ENCODE results near the gene FAM50A. TPM values are rescaled to one million over a fixed set of nuclear protein-coding genes. Genes with fewer than 3 reads are reported as not detected.
"Not testable (repeated sequence)": the region's sequence is repeated elsewhere in the genome, so short reads cannot be mapped to it uniquely, and the experiment has no call there.

FAM50A gene
- total and polyA plus RNA-seq, 2 donors = 29.8 to 112 TPM

DNA sequence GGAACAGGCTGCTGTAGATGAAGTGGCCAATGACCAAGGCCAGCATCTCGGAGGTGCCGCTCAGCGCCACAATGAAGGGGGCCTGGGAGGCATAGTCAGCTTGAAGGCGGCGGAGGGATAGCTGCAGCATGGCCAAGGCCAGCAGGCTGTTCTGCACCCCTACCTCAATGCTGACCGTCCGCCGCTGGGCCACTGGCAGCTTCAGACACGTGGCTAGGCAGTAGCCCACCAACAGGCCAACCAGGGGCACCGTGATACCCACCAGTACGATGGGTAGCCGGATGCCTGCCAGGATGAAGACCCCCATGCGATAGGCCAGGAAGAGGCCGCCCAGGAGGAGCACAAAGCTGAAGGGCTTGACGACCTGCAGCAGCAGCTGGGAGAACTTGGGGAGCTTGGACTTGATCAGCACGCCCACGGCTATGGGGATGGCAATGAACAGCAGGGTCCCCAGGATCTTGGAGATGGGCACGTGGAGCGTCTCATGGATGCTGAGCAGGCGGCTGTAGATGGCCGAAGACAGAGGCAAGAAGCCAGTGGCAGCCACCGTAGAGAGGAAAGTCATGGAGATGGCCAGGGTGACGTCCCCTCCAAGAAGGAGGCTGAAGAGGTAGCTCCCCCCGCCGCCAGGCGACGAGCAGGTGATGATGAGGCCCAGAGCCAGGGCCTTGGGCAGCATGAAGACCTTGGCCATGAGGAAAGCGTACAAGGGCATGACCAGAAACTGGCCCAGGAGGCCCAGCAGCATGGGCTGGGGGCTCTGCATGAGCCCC lies 43.8 kb downstream of the FAM50A start:
- Histone ChIP-seq H3K27me3 (ENCODE audit: control insufficient read depth in 2 of 2, insufficient read depth in 1 of 2, low read length in 1 of 2) (no peaks in the 10 kb centered on the region), H3K4me3 (ENCODE audit: low read length in 2 of 2) (no peak overlapping the region), H3K36me3 (ENCODE audit: control insufficient read depth in 2 of 2, insufficient read depth in 2 of 2, low read length in 1 of 2) (peaks cover 18 to 22% of the 10 kb centered on the region in 2 donors), H3K9me3 (ENCODE audit: control insufficient read depth in 2 of 2, insufficient read depth in 1 of 2, low read length in 1 of 2) (peaks cover 0 to 18% of the 10 kb centered on the region in 2 donors), H3K27ac (ENCODE audit: low read depth in 1 of 2, low read length in 1 of 2) (no peak overlapping the region), H3K4me1 (ENCODE audit: control insufficient read depth in 2 of 2, insufficient read depth in 2 of 2, low read length in 2 of 2) (peaks cover 8 to 28% of the 10 kb centered on the region in 2 donors)
- no peak for DNase-seq (ENCODE audit: low read depth in 6 of 9, low spot score in 9 of 9)
- over 99% methylated on average over 28 of the region's 28 CpGs for WGBS

DNA sequence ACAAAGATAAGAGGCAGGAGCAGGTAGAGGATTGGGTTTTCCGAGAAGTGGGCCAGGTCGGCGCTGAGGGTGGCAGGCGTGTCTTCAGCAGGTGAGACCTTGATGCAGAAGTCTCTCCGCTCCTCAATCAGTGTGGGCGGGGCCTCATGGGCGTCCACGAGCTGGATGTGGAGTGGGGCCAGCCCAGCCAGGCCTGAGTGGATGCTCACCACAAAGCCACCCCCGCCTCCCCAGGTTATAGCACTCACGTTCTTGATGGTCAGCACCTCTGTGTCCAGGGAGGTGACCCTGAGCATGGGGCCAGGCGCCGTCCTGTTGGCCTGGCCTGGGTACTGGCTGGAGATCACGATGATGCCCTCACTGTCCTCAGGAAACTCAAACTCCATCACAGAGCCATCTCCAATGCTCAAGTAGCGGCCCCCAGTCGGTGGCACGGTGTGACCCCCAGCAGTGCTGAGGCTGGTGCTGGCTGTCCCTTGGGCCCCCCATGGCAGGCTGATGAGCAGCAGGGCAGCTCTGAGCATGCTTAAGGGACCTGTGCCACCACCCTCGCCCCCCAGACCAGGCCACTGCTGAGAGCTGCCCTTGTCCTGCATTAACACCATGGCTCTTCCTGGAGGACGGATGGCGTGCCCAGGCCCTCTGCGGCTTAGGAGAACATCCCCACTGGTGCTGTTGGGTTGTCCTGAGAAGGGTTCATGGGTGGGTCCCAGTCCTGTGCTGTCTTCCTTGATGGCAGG lies 44.6 kb downstream of the FAM50A start:
- Histone ChIP-seq H3K27ac (ENCODE audit: low read depth in 1 of 2, low read length in 1 of 2) (no peak overlapping the region), H3K27me3 (ENCODE audit: control insufficient read depth in 2 of 2, insufficient read depth in 1 of 2, low read length in 1 of 2) (no peaks in the 10 kb centered on the region), H3K9me3 (ENCODE audit: control insufficient read depth in 2 of 2, insufficient read depth in 1 of 2, low read length in 1 of 2) (peaks cover 0 to 18% of the 10 kb centered on the region in 2 donors), H3K4me1 (ENCODE audit: control insufficient read depth in 2 of 2, insufficient read depth in 2 of 2, low read length in 2 of 2) (peaks cover 8 to 28% of the 10 kb centered on the region in 2 donors), H3K36me3 (ENCODE audit: control insufficient read depth in 2 of 2, insufficient read depth in 2 of 2, low read length in 1 of 2) (peaks cover 18 to 22% of the 10 kb centered on the region in 2 donors), H3K4me3 (ENCODE audit: low read length in 2 of 2) (no peak overlapping the region)
- no peak for DNase-seq (ENCODE audit: low read depth in 6 of 9, low spot score in 9 of 9)
- WGBS = 97% methylated on average over 20 of the region's 20 CpGs

- peaks cover 8 to 28% of the 10 kb centered on the region in 2 donors for H3K4me1 ChIP-seq (ENCODE audit: control insufficient read depth in 2 of 2, insufficient read depth in 2 of 2, low read length in 2 of 2)
- peak overlapping the region in 1 of 2 donors; percentile 18 for H3K27ac ChIP-seq (ENCODE audit: low read depth in 1 of 2, low read length in 1 of 2)
Observed at GRCh38 chrX:154489182-154489581, 45.2 kb downstream of the FAM50A start.

DNA sequence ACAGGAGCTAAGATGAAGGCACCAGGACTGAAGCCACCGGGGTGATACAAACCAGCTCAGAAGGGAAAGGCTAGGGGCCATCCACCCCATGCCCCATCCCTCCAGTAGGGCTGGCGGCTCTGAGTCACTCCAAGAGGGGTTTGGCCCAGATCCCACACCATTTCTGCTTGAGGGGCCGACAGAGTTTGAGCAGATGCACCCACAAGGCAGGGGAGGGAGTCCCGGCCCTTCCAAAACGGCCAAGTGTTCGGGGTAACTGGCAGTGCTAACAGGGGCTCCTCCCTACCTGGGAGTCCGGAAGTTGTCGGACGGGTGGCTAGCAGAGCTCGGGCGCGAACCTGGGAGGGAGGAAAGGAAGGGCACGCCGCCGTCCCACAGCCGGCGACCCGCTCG lies 46.1 kb downstream of the FAM50A start:
- peaks cover 0 to 18% of the 10 kb centered on the region in 2 donors for H3K9me3 ChIP-seq (ENCODE audit: control insufficient read depth in 2 of 2, insufficient read depth in 1 of 2, low read length in 1 of 2)
- peak overlapping the region; percentile 57 to 67 for H3K4me3 ChIP-seq (ENCODE audit: low read length in 2 of 2)
- H3K27ac ChIP-seq (ENCODE audit: low read depth in 1 of 2, low read length in 1 of 2) = peak overlapping the region; percentile 32 to 94
- no peaks in the 10 kb centered on the region for H3K27me3 ChIP-seq (ENCODE audit: control insufficient read depth in 2 of 2, insufficient read depth in 1 of 2, low read length in 1 of 2)
- under 1% methylated on average over 19 of the region's 19 CpGs for WGBS
- H3K36me3 ChIP-seq (ENCODE audit: control insufficient read depth in 2 of 2, insufficient read depth in 2 of 2, low read length in 1 of 2) = peaks cover 4 to 12% of the 10 kb centered on the region in 2 donors
- H3K4me1 ChIP-seq (ENCODE audit: control insufficient read depth in 2 of 2, insufficient read depth in 2 of 2, low read length in 2 of 2) = peaks cover 8 to 27% of the 10 kb centered on the region in 2 donors
- DNase-seq (ENCODE audit: low read depth in 6 of 9, low spot score in 9 of 9) = peak in 1 of 9 donors; percentile 30

More at GRCh38 chrX:154489182-154489581, 45.2 kb downstream of the FAM50A start:
- peaks cover 0 to 18% of the 10 kb centered on the region in 2 donors for H3K9me3 ChIP-seq (ENCODE audit: control insufficient read depth in 2 of 2, insufficient read depth in 1 of 2, low read length in 1 of 2)
- WGBS = 99% methylated on average over 4 of the region's 4 CpGs
- peak overlapping the region in 1 of 2 donors; percentile 67 for H3K4me3 ChIP-seq (ENCODE audit: low read length in 2 of 2)
- DNase-seq (ENCODE audit: low read depth in 6 of 9, low spot score in 9 of 9) = no peak
- peaks cover 11 to 21% of the 10 kb centered on the region in 2 donors for H3K36me3 ChIP-seq (ENCODE audit: control insufficient read depth in 2 of 2, insufficient read depth in 2 of 2, low read length in 1 of 2)
- H3K27me3 ChIP-seq (ENCODE audit: control insufficient read depth in 2 of 2, insufficient read depth in 1 of 2, low read length in 1 of 2) = no peaks in the 10 kb centered on the region

DNA sequence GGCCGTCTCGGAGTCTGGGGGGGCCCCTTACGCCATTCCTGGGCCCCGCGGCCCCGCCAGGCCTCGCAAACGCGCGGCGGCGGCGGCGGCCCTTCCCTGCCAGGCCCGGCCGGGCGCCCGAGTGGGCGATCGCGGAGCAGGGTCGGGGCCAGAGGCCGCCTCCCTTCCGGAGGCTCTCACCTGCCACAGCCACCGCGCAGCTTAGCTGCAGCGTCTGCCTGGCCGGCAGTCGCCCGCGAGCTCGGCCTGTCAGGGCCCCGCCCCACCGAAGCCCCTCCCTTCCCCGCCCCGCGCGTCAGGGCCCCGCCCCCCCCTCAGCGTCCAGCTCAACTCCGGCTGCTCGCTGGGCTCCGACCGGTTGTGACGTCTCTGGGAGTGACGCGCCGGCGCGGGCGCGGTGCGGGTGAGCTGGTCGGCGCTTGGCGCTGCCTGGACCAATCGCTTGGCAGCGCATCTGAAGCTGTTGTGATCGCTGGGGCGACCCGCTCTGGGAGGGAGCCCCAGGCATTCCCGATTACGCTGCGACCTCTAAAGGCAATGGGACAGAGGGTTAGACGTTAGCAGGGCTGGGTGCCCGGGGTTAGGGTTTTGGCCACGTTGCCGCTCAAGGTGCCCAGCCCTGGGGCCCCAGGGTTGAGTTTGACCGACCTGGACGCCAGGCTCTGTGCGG lies 46.6 kb downstream of the FAM50A start, which contains the start of gene SLC10A3:
Gene SLC10A3 (minus strand): TSS at position 216 of the 670 bp plus-strand sequence. CDS start 1,689 bp downstream, outside the sequence.
- Histone ChIP-seq H3K27me3 (ENCODE audit: control insufficient read depth in 2 of 2, insufficient read depth in 1 of 2, low read length in 1 of 2) (no peaks in the 10 kb centered on the region), H3K4me1 (ENCODE audit: control insufficient read depth in 2 of 2, insufficient read depth in 2 of 2, low read length in 2 of 2) (peaks cover 5 to 21% of the 10 kb centered on the region in 2 donors), H3K36me3 (ENCODE audit: control insufficient read depth in 2 of 2, insufficient read depth in 2 of 2, low read length in 1 of 2) (peaks cover 0 to 12% of the 10 kb centered on the region in 2 donors), H3K4me3 (ENCODE audit: low read length in 2 of 2) (peak within 1 kb of the TSS; percentile 67 to 68), H3K27ac (ENCODE audit: low read depth in 1 of 2, low read length in 1 of 2) (peak within 1 kb of the TSS; percentile 89 to 94), H3K9me3 (ENCODE audit: control insufficient read depth in 2 of 2, insufficient read depth in 1 of 2, low read length in 1 of 2) (peaks cover 0 to 18% of the 10 kb centered on the region in 2 donors)
- peak; percentile 55 to 90 (median 72) for DNase-seq (ENCODE audit: low read depth in 6 of 9, low spot score in 9 of 9)
- WGBS = under 1% methylated on average over 65 of the region's 71 CpGs

DNA sequence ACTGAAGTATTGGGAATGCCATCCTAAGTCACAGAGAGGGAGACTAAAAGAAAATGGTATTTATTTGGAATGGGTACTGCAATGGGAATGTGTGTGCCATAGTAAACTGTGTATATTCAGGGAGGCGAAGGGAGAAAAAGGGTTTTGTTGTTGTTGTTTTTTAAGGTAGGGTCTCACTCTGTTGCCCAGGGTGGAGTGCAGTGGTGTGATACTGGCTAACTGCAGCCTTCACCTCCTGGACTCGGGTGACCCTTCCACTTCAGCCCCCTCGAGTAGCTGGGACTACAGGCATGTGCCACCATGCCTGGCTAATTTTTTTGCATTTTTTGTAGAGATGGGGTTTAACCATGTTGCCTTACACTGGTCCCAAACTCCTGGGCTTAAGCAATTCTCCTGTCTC lies 50.8 kb downstream of the FAM50A start:
- Histone ChIP-seq H3K27ac (ENCODE audit: low read depth in 1 of 2, low read length in 1 of 2) (no peak overlapping the region), H3K36me3 (ENCODE audit: control insufficient read depth in 2 of 2, insufficient read depth in 2 of 2, low read length in 1 of 2) (no peaks in the 10 kb centered on the region), H3K4me3 (ENCODE audit: low read length in 2 of 2) (no peak overlapping the region), H3K9me3 (ENCODE audit: control insufficient read depth in 2 of 2, insufficient read depth in 1 of 2, low read length in 1 of 2) (no peaks in the 10 kb centered on the region), H3K4me1 (ENCODE audit: control insufficient read depth in 2 of 2, insufficient read depth in 2 of 2, low read length in 2 of 2) (peaks cover 0 to 9% of the 10 kb centered on the region in 2 donors), H3K27me3 (ENCODE audit: control insufficient read depth in 2 of 2, insufficient read depth in 1 of 2, low read length in 1 of 2) (no peaks in the 10 kb centered on the region)
- DNase-seq (ENCODE audit: low read depth in 6 of 9, low spot score in 9 of 9) = no peak
- WGBS = 93% methylated on average over 3 of the region's 3 CpGs

DNA sequence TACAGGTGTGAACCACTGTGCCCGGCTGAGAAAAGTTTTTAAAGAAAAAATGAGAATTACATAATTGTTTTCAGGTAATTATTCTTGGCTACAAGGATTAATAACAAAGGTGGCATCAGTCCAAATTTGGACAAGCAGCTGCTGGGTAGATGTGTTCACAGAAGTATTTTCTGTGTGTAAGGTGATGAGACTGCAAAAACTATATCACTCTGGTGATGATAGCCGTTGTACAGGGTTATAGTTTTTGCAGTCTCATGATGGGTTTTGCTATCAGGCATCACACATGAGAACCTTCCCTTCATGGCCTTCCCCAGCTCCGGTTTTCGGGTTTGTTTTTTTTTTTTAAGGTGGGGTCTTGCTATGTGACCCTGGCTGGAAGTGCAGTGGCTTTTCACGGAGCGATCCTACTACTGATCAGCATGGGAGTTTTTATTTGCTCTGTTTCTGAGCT lies 51.6 kb downstream of the FAM50A start:
- Histone ChIP-seq H3K27ac (ENCODE audit: low read depth in 1 of 2, low read length in 1 of 2) (no peak overlapping the region), H3K36me3 (ENCODE audit: control insufficient read depth in 2 of 2, insufficient read depth in 2 of 2, low read length in 1 of 2) (no peaks in the 10 kb centered on the region), H3K9me3 (ENCODE audit: control insufficient read depth in 2 of 2, insufficient read depth in 1 of 2, low read length in 1 of 2) (no peaks in the 10 kb centered on the region), H3K4me3 (ENCODE audit: low read length in 2 of 2) (no peak overlapping the region), H3K27me3 (ENCODE audit: control insufficient read depth in 2 of 2, insufficient read depth in 1 of 2, low read length in 1 of 2) (no peaks in the 10 kb centered on the region), H3K4me1 (ENCODE audit: control insufficient read depth in 2 of 2, insufficient read depth in 2 of 2, low read length in 2 of 2) (peaks cover 0 to 6% of the 10 kb centered on the region in 2 donors)
- 63% methylated on average over 6 of the region's 6 CpGs for WGBS
- DNase-seq (ENCODE audit: low read depth in 6 of 9, low spot score in 9 of 9) = no peak

GRCh38 chrX:154496591-154497137 lies 52.7 kb downstream of the FAM50A start:
- H3K9me3 ChIP-seq (ENCODE audit: control insufficient read depth in 2 of 2, insufficient read depth in 1 of 2, low read length in 1 of 2); H3K36me3 ChIP-seq (ENCODE audit: control insufficient read depth in 2 of 2, insufficient read depth in 2 of 2, low read length in 1 of 2); H3K4me3 ChIP-seq (ENCODE audit: low read length in 2 of 2); H3K4me1 ChIP-seq (ENCODE audit: control insufficient read depth in 2 of 2, insufficient read depth in 2 of 2, low read length in 2 of 2); H3K27me3 ChIP-seq (ENCODE audit: control insufficient read depth in 2 of 2, insufficient read depth in 1 of 2, low read length in 1 of 2); H3K27ac ChIP-seq (ENCODE audit: low read depth in 1 of 2, low read length in 1 of 2); DNase-seq (ENCODE audit: low read depth in 6 of 9, low spot score in 9 of 9): not testable (repeated sequence)
- WGBS = 86% methylated on average over 4 of the region's 4 CpGs
